Measurements from ENCODE around the gene GPR149.
"Not testable (repeated sequence)": the region's sequence is repeated elsewhere in the genome, so short reads cannot be mapped to it uniquely, and the experiment has no call there.

GPR149 gene

GRCh38 chr3:154430014-154430413 lies at the start of gene GPR149:
Gene GPR149 (minus strand): TSS chr3:154430190. CDS start chr3:154429615, 575 bp downstream.
- DNase-seq (ENCODE audit: low read depth), result no peak

GRCh38 chr3:154473769-154474168 lies 43.8 kb upstream of the GPR149 start:
- DNase-seq (ENCODE audit: low read depth), result no peak

GRCh38 chr3:154469585-154469984 lies 39.6 kb upstream of the GPR149 start:
- no peak for DNase-seq (ENCODE audit: low read depth)

GRCh38 chr3:154464440-154465190 lies 34.6 kb upstream of the GPR149 start:
- no peak for DNase-seq (ENCODE audit: low read depth)

- DNase-seq (ENCODE audit: low read depth), result no peak
These were observed 28.6 kb upstream of the GPR149 start for GRCh38 chr3:154458560-154458959.

- DNase-seq (ENCODE audit: low read depth), result not testable (repeated sequence)
These were observed 9.1 kb upstream of the GPR149 start for GRCh38 chr3:154439081-154439480.

GRCh38 chr3:154431043-154431442 lies 1.1 kb upstream of the GPR149 start:
- DNase-seq (ENCODE audit: low read depth), result no peak

GRCh38 chr3:154428286-154429206 lies 1.4 kb downstream of the GPR149 start:
- DNase-seq (ENCODE audit: low read depth), result no peak

- DNase-seq (ENCODE audit: low read depth), result no peak
These were observed 2.2 kb downstream of the GPR149 start for GRCh38 chr3:154427685-154428285.

- no peak for DNase-seq (ENCODE audit: low read depth)
These were observed 7.3 kb downstream of the GPR149 start for GRCh38 chr3:154422694-154423093.

- DNase-seq (ENCODE audit: low read depth), result no peak
These were observed 8.9 kb downstream of the GPR149 start for GRCh38 chr3:154421083-154421482.

GRCh38 chr3:154398084-154398967 lies 31.7 kb downstream of the GPR149 start:
- no peak for DNase-seq (ENCODE audit: low read depth)

- DNase-seq (ENCODE audit: low read depth), result no peak
These were observed 40.1 kb downstream of the GPR149 start for GRCh38 chr3:154389861-154390260.

GRCh38 chr3:154384479-154384878 lies 45.5 kb downstream of the GPR149 start:
- DNase-seq (ENCODE audit: low read depth), result no peak

- no peak for DNase-seq (ENCODE audit: low read depth)
These were observed 51.7 kb downstream of the GPR149 start for GRCh38 chr3:154378311-154378710.

GRCh38 chr3:154367221-154367620 lies 62.8 kb downstream of the GPR149 start:
- DNase-seq (ENCODE audit: low read depth), result no peak

- DNase-seq (ENCODE audit: low read depth), result no peak
These were observed 65.1 kb downstream of the GPR149 start for GRCh38 chr3:154364849-154365248.

- DNase-seq (ENCODE audit: low read depth), result no peak
These were observed 68.9 kb downstream of the GPR149 start for GRCh38 chr3:154361099-154361498.

GRCh38 chr3:154356009-154356408 lies 74.0 kb downstream of the GPR149 start:
- no peak for DNase-seq (ENCODE audit: low read depth)

GRCh38 chr3:154349223-154349622 lies 80.8 kb downstream of the GPR149 start:
- DNase-seq (ENCODE audit: low read depth), result no peak

- DNase-seq (ENCODE audit: low read depth), result no peak
These were observed 84.4 kb downstream of the GPR149 start for GRCh38 chr3:154345422-154346122.

Data from activated gamma-delta T cell treated with anti-CD3 and anti-CD28 coated beads, Interleukin-2, amount 50 U/mL, for 16 hours (primary cell).